Bronchus fibroblast of lung (primary cell): ENCODE results near the gene GGCT. TPM values are rescaled to one million over a fixed set of nuclear protein-coding genes. Genes with fewer than 3 reads are reported as not detected.

Experiments used
- total RNA-seq: library from RNA; depleted of rRNA; stranded (reverse); fragments of >200 nt; gene quantifications from 2 replicates; pipeline ENCODE4 v1.2.3, GENCODE V29; 2015

GGCT gene, protein sequence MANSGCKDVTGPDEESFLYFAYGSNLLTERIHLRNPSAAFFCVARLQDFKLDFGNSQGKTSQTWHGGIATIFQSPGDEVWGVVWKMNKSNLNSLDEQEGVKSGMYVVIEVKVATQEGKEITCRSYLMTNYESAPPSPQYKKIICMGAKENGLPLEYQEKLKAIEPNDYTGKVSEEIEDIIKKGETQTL
- total RNA-seq: 28.4 and 39.8 TPM in 2 replicates

DNA sequence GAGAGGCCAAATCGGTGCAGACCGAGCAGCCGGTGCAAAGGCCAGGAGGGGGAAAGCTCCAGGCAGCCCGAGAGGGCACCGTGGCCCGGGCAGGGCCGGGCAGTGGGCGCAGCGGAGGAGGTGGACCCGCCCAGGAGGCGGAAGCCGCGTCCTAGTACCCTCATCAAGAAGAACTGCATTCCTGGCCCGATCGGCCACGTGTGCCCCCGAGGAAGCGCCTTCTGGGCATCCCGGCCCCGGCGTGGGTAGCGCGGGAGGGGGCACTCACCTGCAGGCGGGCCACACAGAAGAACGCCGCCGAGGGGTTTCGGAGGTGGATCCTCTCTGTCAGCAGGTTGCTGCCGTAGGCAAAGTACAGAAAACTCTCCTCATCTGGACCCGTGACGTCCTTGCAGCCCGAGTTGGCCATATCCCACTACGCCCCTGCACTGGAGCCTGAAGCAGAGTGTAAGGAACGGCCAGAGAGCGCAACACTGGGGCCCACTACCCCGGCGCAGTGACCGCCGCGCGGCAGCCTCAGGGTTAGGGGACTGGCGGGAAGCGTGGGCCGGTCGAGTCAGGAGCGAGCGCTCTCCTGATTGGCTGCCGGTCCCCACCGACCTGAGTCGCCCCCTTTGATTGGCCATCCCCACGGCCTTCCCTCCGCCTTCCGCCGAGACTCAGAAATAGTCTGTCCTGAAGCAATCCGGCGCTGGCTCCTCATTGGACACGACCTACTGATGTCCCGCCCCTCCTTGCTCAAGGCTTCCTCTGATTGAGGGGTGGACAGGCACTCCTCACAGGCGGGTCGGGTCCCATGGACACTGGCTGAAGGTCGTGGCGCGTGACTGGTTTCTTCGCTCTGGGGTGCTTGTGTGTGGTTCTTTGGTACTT, at the start of gene GGCT:
GGCT (minus strand) TSS at position 529 of the 873 bp plus-strand sequence; CDS start at position 409, 120 bp downstream.

DNA sequence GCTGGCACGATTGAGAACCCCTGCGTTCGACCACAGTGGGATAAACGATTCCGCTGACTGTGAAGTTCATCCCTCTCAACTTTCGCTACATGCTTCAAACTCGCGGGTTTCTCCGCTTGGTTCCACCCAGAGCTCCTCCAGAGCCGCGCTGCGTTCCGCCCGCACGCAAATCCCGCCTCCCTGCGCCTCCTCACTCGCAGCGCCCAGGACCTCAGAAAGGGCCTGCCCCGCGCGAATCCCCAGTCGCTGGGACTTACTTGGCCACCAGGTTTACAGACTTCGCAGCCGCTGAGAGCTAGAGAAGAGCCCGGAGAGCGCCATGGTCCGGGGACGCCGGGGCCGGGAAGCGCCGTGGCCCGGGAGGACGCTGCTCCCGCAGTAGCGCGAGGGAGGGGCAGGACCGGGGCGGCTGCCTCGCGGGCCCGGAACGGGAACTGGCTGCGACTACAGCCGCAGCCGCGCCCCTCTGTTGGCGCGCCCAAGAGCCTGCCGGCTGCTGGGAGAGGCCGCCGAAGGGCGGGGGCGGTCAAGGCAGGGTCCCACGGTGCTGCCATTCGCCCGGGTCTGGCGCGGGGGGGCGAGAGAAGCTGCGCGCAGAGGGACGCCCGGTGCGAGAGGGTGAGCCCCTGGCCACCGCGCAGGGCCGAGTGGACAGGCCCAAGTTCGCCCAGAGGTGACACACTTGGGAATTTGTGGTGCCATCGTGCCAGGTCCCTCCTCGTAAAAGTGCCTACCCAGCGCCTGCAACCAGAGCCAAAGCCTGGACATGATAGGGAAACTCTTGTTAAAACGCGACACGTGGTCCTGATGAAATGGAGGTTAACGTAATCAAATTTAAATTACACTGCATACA, 26.1 kb downstream of the GGCT start, which contains the start of gene NOD1:
NOD1 (minus strand) TSS at position 436 of the 853 bp plus-strand sequence. CDS start 21,863 bp downstream, outside the sequence.

Other genes with a start within 250 kb of the GGCT start
- gene ZNRF2, start 220.2 kb downstream of the GGCT start, total RNA-seq: 3.0 and 4.2 TPM in 2 replicates
- gene NOD1, start 26.0 kb downstream of the GGCT start, total RNA-seq: 6.6 and 7.3 TPM in 2 replicates
- gene GARS1, start 90.0 kb upstream of the GGCT start, total RNA-seq: 343 and 366 TPM in 2 replicates
- gene CRHR2, start 177.6 kb upstream of the GGCT start, total RNA-seq: not detected in 2 replicates
- 2.1 and 2.5 TPM in 2 replicates for gene INMT, start 247.3 kb upstream of the GGCT start, total RNA-seq